GM19468 (cell line): Measurements from ENCODE around the gene GNB1.

Experiments used
- ATAC-seq: cut with Tn5 transposase; IDR thresholded peaks from one replicate; pipeline ENCODE4 v1.9.1; 2021; ENCODE audit warnings: mild to moderate bottlenecking, moderate library complexity, moderate number of reproducible peaks; ENCODE audit not compliant: unreplicated experiment; ENCODE audit errors: extremely low read depth

GNB1 gene

DNA sequence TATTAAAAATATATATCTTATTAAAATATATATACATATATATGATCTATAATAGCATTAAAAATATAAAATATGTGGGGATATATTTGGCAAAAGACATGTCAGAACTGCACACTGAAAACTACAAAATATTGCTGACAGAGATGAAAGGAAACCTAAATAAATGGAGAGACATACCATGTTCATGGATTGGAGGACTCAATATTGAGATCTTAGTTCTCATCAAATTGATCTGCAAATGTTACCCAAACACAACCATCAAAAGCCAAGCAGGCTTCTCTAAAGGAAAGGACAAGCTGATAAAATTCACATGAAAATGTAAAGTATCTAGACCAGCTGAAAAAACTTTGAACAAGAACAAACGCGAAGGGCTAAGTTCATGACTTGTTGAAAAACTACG, 119.8 kb downstream of the GNB1 start:
- no peak for ATAC-seq

DNA sequence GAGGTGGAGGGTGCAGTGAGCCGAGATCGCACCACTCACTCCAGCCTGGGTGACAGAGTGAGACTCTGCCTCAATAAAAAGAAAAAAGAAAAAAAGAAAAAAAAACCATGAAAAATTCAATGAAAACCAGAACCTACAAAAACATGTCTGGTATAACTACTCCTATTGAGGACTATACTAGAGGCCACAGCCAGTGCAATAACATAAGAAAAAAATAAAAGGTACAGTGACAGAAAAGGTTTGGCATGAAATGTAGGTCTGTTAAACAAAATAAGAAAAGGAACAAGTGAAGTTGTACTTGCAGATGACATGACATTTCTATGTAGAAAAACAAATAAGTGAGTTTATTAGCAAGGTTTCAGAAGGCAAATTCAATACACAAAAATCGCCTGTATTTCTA, 120.8 kb downstream of the GNB1 start:
- no peak for ATAC-seq

DNA sequence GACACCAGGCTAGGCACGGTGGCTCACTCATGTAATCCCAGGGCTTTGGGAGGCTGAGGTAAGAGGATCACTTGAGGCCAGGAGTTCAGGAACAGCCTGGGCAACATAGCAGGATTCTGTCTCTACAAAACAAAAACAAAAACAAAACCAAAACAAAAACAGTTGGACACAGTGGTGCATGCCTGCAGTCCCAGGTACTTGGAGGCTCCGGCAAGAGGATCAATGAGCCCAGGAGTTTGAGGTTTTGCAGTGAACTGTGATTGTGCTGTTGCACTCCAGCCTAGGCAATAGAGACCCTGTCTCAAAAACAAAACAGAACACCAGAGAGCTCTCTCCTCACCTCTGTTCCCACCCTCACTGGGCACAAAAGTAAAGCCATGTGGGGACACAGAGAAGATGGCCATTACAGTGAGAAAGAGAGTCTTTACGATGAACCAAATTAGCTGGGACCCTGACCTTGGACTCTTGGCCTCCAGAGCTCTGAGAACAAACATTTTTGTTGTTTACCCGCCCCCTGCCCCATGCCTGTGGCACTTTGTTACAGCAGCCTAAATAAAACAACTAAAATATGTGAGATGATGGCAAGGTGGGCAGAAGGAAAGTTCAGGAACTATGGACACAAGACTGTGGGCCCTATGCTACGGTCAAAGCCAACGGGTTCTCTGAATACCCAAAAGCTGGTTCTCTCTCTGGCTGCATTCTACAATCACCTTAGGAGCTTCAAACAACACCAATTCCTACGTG, 122.5 kb downstream of the GNB1 start:
- no peak for ATAC-seq

DNA sequence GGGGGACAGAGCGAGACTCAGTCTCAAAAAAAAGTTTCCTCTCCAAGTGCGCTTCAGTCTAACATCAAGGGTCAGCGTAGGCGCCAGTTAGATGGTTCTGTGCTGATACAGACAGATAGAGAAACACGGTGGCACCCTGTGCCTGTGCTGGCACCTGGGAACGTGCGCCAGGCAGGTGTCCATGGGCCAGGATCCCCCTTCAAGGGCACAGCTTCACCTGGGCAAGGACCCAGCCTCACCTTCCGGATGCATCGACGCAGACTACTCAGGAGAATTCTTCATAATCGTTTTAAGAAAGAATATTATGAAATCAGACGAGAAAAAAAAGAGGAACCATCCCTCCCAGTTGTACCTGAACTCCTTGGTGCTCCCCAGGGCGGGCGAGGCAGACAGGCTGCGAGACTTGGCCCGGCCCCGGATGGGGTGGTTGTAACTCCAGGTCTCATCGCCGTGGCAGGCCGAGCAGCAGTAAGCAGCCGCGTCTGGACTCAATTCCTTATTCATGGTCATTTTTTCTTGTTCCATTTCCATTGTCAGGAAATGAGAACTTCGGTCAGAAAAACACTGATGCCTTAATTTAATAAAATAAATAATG, 125.9 kb downstream of the GNB1 start:
- no peak for ATAC-seq

DNA sequence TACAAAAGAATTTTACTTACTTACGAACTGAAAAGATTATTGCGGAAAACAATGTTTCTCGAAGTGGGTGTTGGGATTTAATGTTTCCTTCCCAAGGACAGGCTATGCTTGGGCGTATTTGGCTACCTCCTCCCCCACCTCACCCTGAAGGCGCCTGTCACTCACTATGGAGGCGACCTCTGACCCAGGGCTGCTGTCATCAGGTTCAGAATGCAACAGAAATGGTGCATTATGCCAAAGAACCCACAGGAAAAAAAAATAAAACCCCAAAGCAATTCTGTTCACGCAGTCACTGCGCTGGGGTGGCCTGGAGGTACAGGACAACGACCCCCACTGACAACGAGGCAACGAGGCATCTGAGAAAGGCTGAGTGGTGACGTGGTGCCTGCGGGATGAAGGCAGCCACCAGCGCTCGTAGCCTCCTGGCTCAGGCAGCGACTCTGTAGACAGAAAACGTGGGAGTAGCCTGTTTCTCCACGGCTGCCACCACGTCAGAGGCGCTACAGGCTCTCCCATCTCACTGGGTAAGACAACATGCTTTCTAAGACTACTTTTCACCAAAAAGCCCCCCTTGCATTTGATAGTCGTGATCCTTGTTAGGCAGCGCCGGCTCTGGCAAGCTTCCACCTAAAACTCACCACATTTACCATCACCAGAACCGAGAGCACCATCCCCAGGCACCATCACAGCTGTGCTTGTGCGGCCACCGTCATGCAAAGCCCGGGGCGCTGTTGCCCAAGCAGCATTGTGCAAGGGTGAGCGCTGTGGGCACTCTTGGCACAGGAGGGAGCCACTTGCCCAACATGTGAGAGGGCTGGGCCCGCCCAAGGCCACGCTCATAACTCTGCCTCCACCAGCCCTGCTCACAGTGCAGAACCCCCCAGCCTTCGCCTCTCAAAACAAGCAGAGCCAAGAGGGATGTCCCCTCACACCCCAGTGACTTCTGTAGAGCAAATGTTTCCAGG, 126.9 kb downstream of the GNB1 start:
- no peak for ATAC-seq

DNA sequence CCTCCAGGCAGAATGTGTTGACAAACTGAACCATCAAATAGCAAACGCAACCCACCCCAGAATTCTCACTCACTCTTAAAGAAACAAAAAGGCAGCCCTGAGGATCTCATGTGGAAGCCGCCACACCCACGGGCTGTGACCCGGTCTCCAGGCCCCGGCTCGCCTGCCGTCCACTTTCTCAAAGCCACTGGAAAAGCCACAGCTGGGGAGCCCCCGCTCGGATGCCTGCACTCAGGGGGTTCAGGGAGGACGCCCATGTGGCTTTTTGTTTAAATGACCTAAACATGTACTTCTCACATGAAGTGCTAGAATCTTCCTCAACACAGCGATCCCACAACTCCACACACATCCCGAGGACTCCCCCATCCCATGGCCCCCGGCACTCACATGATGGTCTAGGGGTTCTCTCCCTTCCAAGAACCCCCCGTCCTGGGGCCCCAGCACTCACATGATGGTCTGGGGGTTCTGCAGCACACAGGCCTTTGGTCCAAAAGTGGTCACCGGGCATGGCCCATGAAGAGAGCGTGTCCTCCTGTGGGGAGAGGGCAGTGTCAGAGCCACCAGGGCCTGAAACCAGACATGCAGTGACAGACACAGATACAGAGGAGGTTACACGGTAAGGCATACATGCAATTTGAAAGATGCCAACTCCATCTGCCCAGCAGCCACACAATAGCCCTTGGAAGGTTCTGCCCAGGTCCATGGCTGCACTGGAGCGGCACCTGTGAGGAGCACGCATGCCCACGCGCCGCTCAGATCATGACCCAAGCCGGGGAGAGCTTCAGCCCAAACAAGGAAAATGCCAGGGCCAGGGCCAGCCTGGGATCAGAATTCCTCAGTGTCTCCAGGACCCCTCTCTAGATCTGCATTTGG, 129.1 kb downstream of the GNB1 start:
- no peak for ATAC-seq

DNA sequence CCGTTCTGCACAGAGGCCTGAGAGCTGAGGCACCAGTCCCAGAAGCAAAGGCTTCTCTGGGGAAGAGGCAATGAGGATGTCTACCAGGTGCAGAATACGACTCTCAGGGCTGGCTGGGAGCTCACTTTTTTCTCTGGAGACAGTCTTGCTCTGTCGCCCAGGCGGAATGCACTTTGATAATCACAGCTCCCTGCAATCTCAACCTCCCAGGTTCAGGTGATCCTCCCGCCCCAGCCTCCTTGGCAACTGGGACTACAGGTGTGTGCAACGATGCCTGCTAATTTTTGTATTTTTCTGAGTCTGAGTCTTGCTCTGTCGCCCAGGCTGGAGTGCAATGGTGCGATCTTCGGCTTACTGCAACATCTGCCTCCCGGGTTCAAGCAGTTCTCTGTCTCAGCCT, 130.2 kb downstream of the GNB1 start:
- no peak for ATAC-seq

DNA sequence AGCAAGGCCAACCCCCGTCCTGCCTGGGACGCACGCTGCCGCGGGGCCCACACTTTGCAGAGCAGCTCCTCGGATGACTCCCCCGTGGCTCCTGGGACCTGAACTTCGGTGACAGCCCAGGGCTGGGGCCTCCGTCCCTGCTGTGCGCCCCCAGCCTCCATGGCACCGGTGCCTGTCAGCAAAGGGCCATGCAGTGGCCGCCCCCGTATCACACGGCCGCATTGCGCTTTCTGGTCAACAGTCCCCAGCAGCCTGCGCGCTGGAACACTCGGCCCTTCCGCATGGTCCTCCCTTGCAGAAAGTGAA, 130.6 kb downstream of the GNB1 start:
- ATAC-seq = no peak

DNA sequence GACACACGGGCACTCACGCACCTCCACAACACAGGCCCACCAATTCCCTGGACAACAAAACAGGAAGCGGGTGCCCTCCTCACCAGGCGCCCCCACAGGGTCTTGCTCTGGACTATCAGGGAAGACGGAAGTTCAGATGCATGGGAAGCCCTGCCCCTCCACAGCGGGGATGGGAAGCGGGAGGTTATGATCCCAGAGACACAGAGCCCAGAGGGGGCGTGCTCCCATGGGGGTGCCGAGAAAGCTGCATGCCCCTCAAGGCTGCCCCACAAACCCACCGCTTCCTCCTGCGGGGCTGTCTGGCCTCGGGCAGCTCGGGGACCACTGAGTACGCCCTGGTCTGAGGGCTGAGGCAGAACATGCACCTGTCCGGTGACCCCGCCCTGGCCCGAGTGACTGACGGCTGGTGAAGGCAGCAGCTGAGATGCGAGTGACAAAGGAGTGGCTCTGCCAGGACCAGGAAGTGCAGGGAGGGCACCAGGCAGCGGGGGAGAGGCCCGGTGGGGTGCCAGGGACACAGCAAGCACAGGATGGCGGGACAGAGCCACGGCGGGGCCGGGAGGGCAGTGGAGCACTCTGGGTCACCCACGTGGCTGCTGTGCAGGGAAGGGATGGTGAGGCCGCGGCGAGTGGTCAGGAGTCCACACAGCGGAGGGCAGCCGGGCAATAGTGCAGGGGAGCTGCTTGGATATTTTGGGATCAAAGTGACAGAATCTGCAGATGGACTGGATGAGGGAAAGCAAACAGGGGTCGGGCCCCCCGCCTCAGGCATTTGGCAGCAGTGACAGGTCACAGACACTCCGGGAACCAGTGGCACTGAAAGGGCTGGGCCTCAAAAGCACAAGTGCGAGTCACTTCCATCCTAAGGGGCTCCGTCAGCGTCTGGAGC, 131.2 kb downstream of the GNB1 start:
- no peak for ATAC-seq

DNA sequence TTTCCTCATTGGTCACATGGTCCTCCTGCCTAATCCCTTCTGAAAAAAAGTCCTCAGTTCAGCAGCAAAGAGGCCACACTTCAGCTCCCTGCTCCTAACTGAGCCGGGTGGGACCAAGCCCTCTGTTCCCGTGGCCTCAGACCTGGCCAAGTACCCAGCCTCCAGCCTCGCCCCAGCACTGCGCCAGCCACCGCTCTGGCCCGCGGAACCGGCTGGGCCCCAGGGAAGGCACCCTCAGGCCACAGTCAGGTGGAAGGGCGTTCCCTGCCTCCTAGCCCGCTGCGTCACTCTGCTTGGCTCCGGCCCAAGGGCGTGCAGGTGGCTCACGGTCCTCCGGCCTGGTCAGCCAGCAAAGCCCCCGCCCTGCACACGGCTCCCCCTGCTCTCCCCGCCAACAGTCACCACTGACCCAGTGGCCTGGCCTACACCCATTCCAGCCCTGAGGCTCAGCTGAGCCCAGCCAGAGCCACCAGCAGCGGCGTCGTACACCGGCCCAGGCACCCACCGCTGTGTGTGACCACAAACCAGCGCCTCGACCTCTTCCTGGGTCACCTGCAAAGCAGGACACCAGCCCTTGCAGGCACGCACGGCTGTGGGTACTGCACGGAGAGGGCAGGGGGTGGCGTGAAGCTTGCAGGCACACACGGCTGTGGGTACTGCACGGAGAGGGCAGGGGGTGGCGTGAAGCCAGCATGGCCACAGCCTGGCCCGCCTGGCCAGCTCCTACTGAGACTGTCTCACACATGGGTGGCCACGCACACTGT, 132.0 kb downstream of the GNB1 start:
- ATAC-seq = no peak

DNA sequence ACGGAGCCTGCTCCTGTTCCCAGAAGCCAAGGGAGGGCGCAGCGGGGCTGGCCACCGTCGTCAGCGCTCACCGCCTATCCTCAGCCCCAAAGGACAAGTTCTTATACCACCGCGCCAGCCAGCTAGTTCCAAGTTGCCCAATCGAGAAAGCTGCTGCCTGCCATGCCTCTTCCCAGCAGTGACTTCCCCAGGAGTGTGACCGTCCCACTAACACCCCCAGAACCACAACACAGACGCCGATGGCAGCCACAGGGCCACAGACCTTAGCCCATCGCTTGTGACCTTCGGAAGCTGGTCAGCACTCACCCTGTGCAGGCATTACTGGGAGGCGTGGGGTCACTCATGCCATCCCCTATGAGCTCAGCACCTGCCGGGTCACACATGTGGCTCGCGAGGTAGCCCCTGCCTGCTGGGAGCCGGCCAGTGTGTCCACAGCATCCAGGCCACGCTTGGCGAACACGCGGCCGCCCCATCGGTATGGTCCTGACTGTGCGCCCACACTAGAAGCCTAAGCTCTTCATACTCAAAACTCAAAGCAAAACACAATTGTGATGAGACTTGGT, 132.7 kb downstream of the GNB1 start:
- no peak for ATAC-seq

DNA sequence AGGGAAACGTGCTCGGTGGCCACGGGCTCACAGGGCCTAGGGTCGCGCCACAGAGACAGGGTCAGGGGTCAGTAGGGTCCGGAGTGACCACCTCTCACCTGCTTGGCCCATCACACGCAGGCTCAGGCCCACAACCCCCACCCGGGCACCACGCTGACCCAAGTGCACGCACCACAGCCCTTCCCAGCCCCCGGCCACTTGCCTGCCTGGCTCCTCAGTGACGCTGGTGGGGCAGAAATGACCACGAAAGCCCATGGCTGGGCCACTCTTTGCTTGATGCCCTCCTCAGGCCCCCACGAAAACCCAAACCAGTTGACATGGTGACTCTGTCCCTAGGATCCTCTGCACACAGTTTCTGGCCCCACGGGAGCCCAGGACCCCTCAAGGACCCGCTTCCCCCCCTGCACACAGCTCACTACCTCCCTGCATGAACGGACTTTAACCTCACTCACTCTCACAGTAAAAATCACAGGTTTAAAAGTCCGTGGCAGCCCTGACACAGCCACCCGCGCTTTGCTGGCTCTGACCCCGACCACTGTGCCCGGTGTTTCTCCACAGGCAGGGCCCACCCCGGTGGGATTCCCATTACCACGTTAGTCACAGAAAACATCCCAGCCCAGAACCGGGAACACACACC, 133.3 kb downstream of the GNB1 start:
- no peak for ATAC-seq

DNA sequence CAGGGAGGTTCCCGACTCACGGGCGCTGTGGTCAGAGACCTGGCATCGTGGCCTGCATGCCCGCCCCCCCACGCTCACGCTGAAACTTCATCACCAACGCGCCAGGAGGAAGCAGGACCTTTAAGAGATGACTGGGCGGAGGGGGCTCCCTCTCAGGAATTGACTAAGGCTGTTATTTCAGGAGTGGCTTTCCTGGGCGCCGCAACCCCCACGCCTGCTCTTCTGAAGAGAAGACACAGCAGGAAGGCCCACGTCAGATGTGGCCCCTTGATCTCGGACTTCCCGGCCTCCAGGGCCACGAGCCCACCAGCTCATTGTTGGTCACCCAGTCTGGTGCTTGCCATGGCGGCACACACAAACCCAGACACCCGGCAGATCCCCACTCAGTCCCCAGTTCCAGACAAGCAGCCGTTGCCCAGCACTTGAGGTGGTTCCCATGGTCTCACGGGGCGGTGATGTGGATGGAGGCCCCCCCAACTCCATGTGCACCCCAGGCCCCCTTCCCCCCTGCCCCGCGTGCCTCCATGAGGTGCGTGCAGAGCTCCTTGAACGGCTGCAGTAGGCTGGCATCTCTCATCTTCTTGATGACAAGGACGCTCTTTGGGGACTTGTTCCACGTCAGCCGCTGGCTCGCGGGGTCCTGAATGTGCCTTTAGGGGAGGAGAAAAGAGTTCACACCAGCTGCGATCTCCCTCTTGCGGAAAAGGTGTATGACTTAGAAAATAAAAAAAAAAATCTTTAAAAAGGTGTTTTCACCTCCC, 134.0 kb downstream of the GNB1 start:
- no peak for ATAC-seq

DNA sequence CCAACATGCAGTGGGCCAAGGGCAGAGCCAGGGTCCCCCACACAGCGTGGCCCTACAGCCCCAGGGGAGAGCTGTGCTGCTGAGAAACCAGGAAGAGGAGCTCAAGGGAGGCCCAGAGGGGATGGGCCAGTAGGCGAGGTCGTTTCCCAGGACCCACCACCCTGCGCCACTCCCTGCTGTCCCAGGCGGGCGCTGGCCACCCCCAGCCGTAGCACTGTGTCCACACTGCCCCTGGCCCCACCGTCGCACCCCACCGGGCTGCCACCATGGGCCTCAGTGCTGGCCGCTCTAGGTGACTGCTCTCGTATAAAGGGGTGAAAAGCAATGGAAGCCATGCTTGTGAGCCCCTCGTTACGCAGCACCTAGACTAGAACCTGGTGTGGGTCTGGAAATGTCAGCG, 135.0 kb downstream of the GNB1 start:
- no peak for ATAC-seq

DNA sequence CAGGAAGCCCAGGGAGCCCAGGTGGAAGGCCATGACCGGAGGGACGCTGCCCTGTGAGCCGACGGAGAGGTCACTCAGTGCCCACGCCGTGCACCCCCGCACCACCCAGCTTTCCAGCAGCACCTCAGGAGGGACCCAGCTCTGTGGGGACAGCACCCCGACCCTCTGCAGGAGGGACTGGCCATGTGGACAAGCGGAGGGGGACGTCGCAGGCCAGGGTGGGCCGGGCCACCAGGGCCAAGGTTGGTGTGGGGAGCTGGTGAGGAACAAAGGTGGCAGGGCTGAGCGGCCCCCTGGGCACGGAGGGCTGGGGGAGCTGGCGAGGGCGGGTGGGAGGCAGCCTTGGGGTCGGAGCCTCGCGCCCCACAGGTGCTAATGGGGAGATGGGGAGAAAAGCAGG, 135.5 kb downstream of the GNB1 start:
- ATAC-seq = no peak

DNA sequence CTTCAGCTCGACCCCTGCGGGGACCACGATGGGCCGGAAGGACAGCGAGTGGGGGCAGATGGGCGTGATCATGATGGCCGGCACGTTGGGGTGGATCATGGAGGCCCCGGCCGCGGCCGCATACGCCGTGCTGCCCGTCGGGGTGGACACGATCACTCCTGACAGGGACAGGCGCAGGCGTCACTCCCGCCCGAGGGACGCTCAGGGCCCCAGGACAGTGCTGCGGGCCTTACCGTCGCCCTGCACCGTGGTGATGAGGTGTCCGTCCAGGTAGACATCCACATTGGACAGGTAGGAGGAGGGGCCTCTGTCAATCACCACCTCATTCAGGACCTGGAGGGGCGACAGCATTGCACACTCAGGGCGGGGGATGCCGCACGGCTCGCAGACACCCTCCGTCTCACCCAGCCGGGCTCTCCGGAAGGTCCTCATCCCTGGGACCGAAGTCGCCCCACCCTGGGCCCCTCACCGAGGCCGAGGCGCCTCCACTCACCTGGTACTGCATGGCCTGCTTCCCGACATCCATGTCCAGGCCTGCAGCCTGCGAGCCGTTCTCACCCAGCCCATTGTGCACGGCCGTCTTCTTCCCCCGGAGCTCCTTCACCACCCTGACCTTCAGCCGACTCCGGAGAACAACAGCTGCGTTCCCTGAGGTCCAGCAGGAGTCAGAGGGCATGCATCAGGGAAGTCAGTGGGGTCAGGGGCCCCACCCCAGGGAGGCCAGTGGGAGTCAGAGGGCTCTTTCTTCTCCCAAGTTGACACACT, 136.7 kb downstream of the GNB1 start:
- ATAC-seq = no peak
